HG02885 (cell line): ENCODE data around the gene KRT1.
"Not testable (repeated sequence)": the region's sequence is repeated elsewhere in the genome, so short reads cannot be mapped to it uniquely, and the experiment has no call there.

ENCODE experiments used
- ATAC-seq: cut with Tn5 transposase; IDR thresholded peaks from one replicate; pipeline ENCODE4 v1.9.1; 2021; ENCODE audit warnings: mild to moderate bottlenecking; ENCODE audit not compliant: unreplicated experiment, poor library complexity

KRT1 gene

GRCh38 chr12:52680363-52680762, at the start of gene KRT1:
TSS of gene KRT1 (minus strand) at chr12:52680407. CDS start at chr12:52680348, 59 bp downstream.
- ATAC-seq = no peak

- no peak for ATAC-seq
These were observed 48.9 kb upstream of the KRT1 start for GRCh38 chr12:52729147-52729546.

GRCh38 chr12:52728374-52728773, 48.2 kb upstream of the KRT1 start:
- no peak for ATAC-seq

- ATAC-seq = no peak
These were observed 46.8 kb upstream of the KRT1 start for GRCh38 chr12:52727037-52727436.

GRCh38 chr12:52726451-52726850, 46.2 kb upstream of the KRT1 start:
- ATAC-seq = no peak

GRCh38 chr12:52724384-52724783, 44.2 kb upstream of the KRT1 start:
- no peak for ATAC-seq

GRCh38 chr12:52722680-52723079, 42.5 kb upstream of the KRT1 start:
- no peak for ATAC-seq

- ATAC-seq = no peak
These were observed 41.7 kb upstream of the KRT1 start for GRCh38 chr12:52721838-52722470.

- no peak for ATAC-seq
These were observed 40.2 kb upstream of the KRT1 start for GRCh38 chr12:52720365-52720886.

- ATAC-seq = no peak
These were observed 35.9 kb upstream of the KRT1 start for GRCh38 chr12:52716061-52716460.

- ATAC-seq = no peak
These were observed 35.2 kb upstream of the KRT1 start for GRCh38 chr12:52715416-52715815.

- no peak for ATAC-seq
These were observed 34.7 kb upstream of the KRT1 start for GRCh38 chr12:52714887-52715281.

GRCh38 chr12:52713960-52714886, 34.0 kb upstream of the KRT1 start:
- no peak for ATAC-seq

GRCh38 chr12:52712122-52712521, 31.9 kb upstream of the KRT1 start:
- ATAC-seq = not testable (repeated sequence)

- no peak for ATAC-seq
These were observed 30.5 kb upstream of the KRT1 start for GRCh38 chr12:52710730-52711129.

- no peak for ATAC-seq
These were observed 27.8 kb upstream of the KRT1 start for GRCh38 chr12:52708010-52708409.

- ATAC-seq = no peak
These were observed 24.3 kb upstream of the KRT1 start for GRCh38 chr12:52704464-52704863.

GRCh38 chr12:52703878-52704277, 23.7 kb upstream of the KRT1 start:
- ATAC-seq = no peak

- no peak for ATAC-seq
These were observed 23.2 kb upstream of the KRT1 start, which contains the start of gene KRT77 for GRCh38 chr12:52703424-52703823. TSS of gene KRT77 (minus strand) at chr12:52703524. CDS start at chr12:52703434, 90 bp downstream.

- ATAC-seq = no peak
These were observed 22.1 kb upstream of the KRT1 start for GRCh38 chr12:52702338-52702737.

GRCh38 chr12:52701281-52701680, 21.1 kb upstream of the KRT1 start:
- ATAC-seq = no peak
